H1 (cell line): ENCODE data around the gene ADCY2. TPM values are rescaled to one million over a fixed set of nuclear protein-coding genes. Genes with fewer than 3 reads are reported as not detected.

Experiments
- CTCF ChIA-PET: fragments of 300-600 bp; sonication (Branson Sonifier 250); formaldehyde crosslinking; loops from one replicate; lab custom pipeline; 2021; ENCODE audit not compliant: partially characterized antibody; lab: Charles Lee
- POLR2A ChIA-PET: fragments of 300-600 bp; sonication (Branson Sonifier 250); formaldehyde crosslinking; loops from one replicate; lab custom pipeline; 2021; ENCODE audit warnings: inconsistent platforms; ENCODE audit not compliant: partially characterized antibody; lab: Charles Lee
- DNase-seq, 2 experiments: peaks; one replicate each; pipeline versions ENCODE4 v3.0.0 to v3.0.0-alpha.2; 2010 to 2022; ENCODE audit warnings: low spot score in 2 of 2, low read depth in 1 of 2, mixed read lengths in 1 of 2
- FAIRE-seq: peaks from 2 replicates; lab custom pipeline; 2011; peaks lifted over from hg19 to GRCh38; lab: Jason Lieb, UNC
- H2AFZ ChIP-seq: 2 replicates; pipeline ENCODE4 v1.8.1; 2012; ENCODE audit warnings: low read length, inconsistent platforms
- H2AK5ac ChIP-seq: 2 replicates; pipeline ENCODE4 v1.6.1; 2013; ENCODE audit warnings: low read depth, low read length
- H2BK120ac ChIP-seq: replicated peaks from 2 replicates; pipeline ENCODE3; 2013; ENCODE audit warnings: low read depth, low read length, inconsistent platforms
- H2BK12ac ChIP-seq: 2 replicates; pipeline ENCODE4 v1.6.1; 2013; ENCODE audit warnings: low read depth, low read length
- H2BK15ac ChIP-seq: 2 replicates; pipeline ENCODE4 v1.6.1; 2013; ENCODE audit warnings: low read length
- H2BK20ac ChIP-seq: 2 replicates; pipeline ENCODE4 v1.6.1; 2013; ENCODE audit warnings: low read length
- H2BK5ac ChIP-seq: 2 replicates; pipeline ENCODE4 v1.6.1; 2013; ENCODE audit warnings: low read depth, low read length
- H3K14ac ChIP-seq: 2 replicates; pipeline ENCODE4 v1.6.1; 2013; ENCODE audit warnings: inconsistent platforms; ENCODE audit not compliant: insufficient read length
- H3K18ac ChIP-seq: 2 replicates; pipeline ENCODE4 v1.6.1; 2013; ENCODE audit warnings: low read length; ENCODE audit errors: extremely low read depth
- H3K23ac ChIP-seq: 2 replicates; pipeline ENCODE4 v1.6.1; 2013; ENCODE audit warnings: inconsistent platforms; ENCODE audit not compliant: insufficient read length
- H3K23me2 ChIP-seq: 2 replicates; pipeline ENCODE4 v1.6.1; 2013; ENCODE audit warnings: low read depth, low read length
- H3K27ac ChIP-seq: 2 replicates; pipeline ENCODE4 v1.6.1; 2011; ENCODE audit warnings: low read depth, low read length, inconsistent platforms
- H3K27me3 ChIP-seq, 4 experiments: replicated peaks in 1 of 4; 1 replicate in 1 of 4; 2 replicates in 3 of 4; pipeline versions ENCODE4 v1.6.1 to v1.8.1; 2011 to 2013; ENCODE audit warnings: low read length in 3 of 4, mild to moderate bottlenecking in 3 of 4, inconsistent platforms in 2 of 4, mixed read lengths in 2 of 4, moderate library complexity in 1 of 4; ENCODE audit not compliant: control insufficient read depth in 3 of 4, insufficient read depth in 3 of 4; ENCODE audit errors: extremely low read depth in 1 of 4
- H3K36me3 ChIP-seq, 4 experiments: 2 replicates each; pipeline versions ENCODE4 v1.6.1 to v1.8.1; 2011 to 2013; ENCODE audit warnings: mild to moderate bottlenecking in 4 of 4, low read length in 3 of 4, moderate library complexity in 2 of 4, control low read depth in 1 of 4, inconsistent platforms in 1 of 4; ENCODE audit not compliant: insufficient read depth in 4 of 4, control insufficient read depth in 2 of 4
- H3K4ac ChIP-seq: replicated peaks from 2 replicates; pipeline ENCODE3; 2013; ENCODE audit warnings: low read length, low read depth, mixed read lengths, inconsistent platforms; ENCODE audit not compliant: insufficient read length
- H3K4me1 ChIP-seq, 4 experiments: replicated peaks in 1 of 4; 1 replicate in 1 of 4; 2 replicates in 3 of 4; pipeline versions ENCODE4 v1.6.1 to v1.8.1; 2011 to 2013; ENCODE audit warnings: low read length in 3 of 4, inconsistent platforms in 2 of 4, mixed read lengths in 1 of 4; ENCODE audit not compliant: insufficient read depth in 4 of 4, control insufficient read depth in 3 of 4
- H3K4me2 ChIP-seq, 2 experiments: 2 replicates each; pipeline versions ENCODE4 v1.6.1 to v1.8.1; 2011 to 2013; ENCODE audit warnings: low read depth in 2 of 2, low read length in 2 of 2, control low read depth in 1 of 2, inconsistent platforms in 1 of 2, mild to moderate bottlenecking in 1 of 2; ENCODE audit not compliant: insufficient read depth in 1 of 2
- H3K4me3 ChIP-seq, 4 experiments: fragments of 200-600, 300-600 bp in 1 of 4; sonication (generic), shearing (Covaris generic), sonication (Bioruptor Twin) in 1 of 4; 2 replicates each; pipeline versions ENCODE4 v1.5.1 to v1.8.1; 2011 to 2016; ENCODE audit warnings: low read length in 4 of 4, low read depth in 3 of 4, control low read depth in 2 of 4, inconsistent platforms in 2 of 4, mild to moderate bottlenecking in 2 of 4, mixed read lengths in 1 of 4, moderate library complexity in 1 of 4; ENCODE audit not compliant: insufficient read depth in 2 of 4; ENCODE audit errors: extremely low read depth in 1 of 4
- H3K56ac ChIP-seq: replicated peaks from 2 replicates; pipeline ENCODE3; 2013; ENCODE audit warnings: low read depth, mild to moderate bottlenecking, mixed read lengths, low read length, inconsistent platforms; ENCODE audit not compliant: insufficient read length
- H3K79me1 ChIP-seq: 2 replicates; pipeline ENCODE4 v1.6.1; 2013; ENCODE audit warnings: low read depth, low read length, control low read depth
- H3K79me2 ChIP-seq, 2 experiments: 2 replicates each; pipeline versions ENCODE4 v1.6.1 to v1.8.1; 2012 to 2013; ENCODE audit warnings: low read length in 2 of 2, mild to moderate bottlenecking in 2 of 2, inconsistent platforms in 1 of 2; ENCODE audit not compliant: insufficient read depth in 2 of 2, control insufficient read depth in 1 of 2
- H3K9ac ChIP-seq, 4 experiments: replicated peaks in 1 of 4; 1 replicate in 1 of 4; 2 replicates in 3 of 4; pipeline versions ENCODE4 v1.6.1 to v1.8.1; 2011 to 2013; ENCODE audit warnings: low read depth in 3 of 4, low read length in 3 of 4, control low read depth in 2 of 4, mild to moderate bottlenecking in 2 of 4, moderate library complexity in 2 of 4, inconsistent platforms in 1 of 4; ENCODE audit errors: extremely low read depth in 1 of 4
- H3K9me3 ChIP-seq, 2 experiments: 2 replicates each; pipeline versions ENCODE4 v1.6.1 to v1.8.1; 2012 to 2013; ENCODE audit warnings: mild to moderate bottlenecking in 2 of 2, moderate library complexity in 2 of 2, control low read depth in 1 of 2, inconsistent platforms in 1 of 2, low read depth in 1 of 2, low read length in 1 of 2, mixed read lengths in 1 of 2; ENCODE audit not compliant: insufficient read depth in 2 of 2
- H4K20me1 ChIP-seq, 2 experiments: replicated peaks in 1 of 2; 2 replicates each; pipeline versions ENCODE3 to v1.8.1; 2011 to 2013; ENCODE audit warnings: inconsistent platforms in 2 of 2, low read length in 2 of 2, mild to moderate bottlenecking in 1 of 2; ENCODE audit not compliant: insufficient read depth in 2 of 2, control insufficient read depth in 1 of 2
- H4K5ac ChIP-seq: 2 replicates; pipeline ENCODE4 v1.6.1; 2013; ENCODE audit warnings: low read length, low read depth, mixed read lengths, inconsistent platforms; ENCODE audit not compliant: insufficient read length
- H4K8ac ChIP-seq: 2 replicates; pipeline ENCODE4 v1.8.0; 2013; ENCODE audit warnings: mild to moderate bottlenecking, moderate library complexity, low read length, inconsistent platforms; ENCODE audit not compliant: insufficient read depth; ENCODE audit errors: extremely low read depth
- H4K91ac ChIP-seq: replicated peaks from 2 replicates; pipeline ENCODE3; 2013; ENCODE audit warnings: low read length, mixed read lengths, inconsistent platforms; ENCODE audit not compliant: insufficient read length
- ATF2 ChIP-seq: IDR thresholded peaks from 2 replicates; pipeline ENCODE4 v1.6.1; 2012; ENCODE audit warnings: low read length, inconsistent platforms
- BACH1 ChIP-seq: IDR thresholded peaks from 2 replicates; pipeline ENCODE4 v1.6.1; 2012; ENCODE audit warnings: low read length, improper control_type of control experiment
- CBX5 ChIP-seq: fragments of 300-800, 300-1000 bp; sonication (generic); IDR thresholded peaks from 2 replicates; pipeline ENCODE4 v1.7.1; 2016; ENCODE audit warnings: antibody characterized with exemption, low read length, low read depth
- EP300 ChIP-seq, 2 experiments: IDR thresholded peaks; 1 replicate in 1 of 2; 2 replicates in 1 of 2; pipeline ENCODE4 v1.6.1; 2011 to 2012; ENCODE audit warnings: low read depth in 2 of 2, low read length in 2 of 2, mild to moderate bottlenecking in 2 of 2, borderline replicate concordance in 1 of 2, inconsistent platforms in 1 of 2, moderate library complexity in 1 of 2
- KDM1A ChIP-seq: fragments of 200-600, 300-600 bp; sonication (generic); IDR thresholded peaks from 2 replicates; pipeline ENCODE4 v1.7.1; 2016; ENCODE audit warnings: mild to moderate bottlenecking, low read length, borderline replicate concordance
- KDM4A ChIP-seq: IDR thresholded peaks from one replicate; pipeline ENCODE4 v1.7.1; 2012; ENCODE audit warnings: low read depth, mild to moderate bottlenecking, moderate library complexity, low read length, inconsistent platforms; ENCODE audit not compliant: severe bottlenecking
- PHF8 ChIP-seq: fragments of 200-600 bp; sonication (generic); conservative IDR thresholded peaks from 2 replicates; pipeline ENCODE4 v1.7.1; 2012; ENCODE audit warnings: low read depth, mild to moderate bottlenecking, inconsistent platforms, low read length, moderate library complexity
- POLR2A ChIP-seq, 2 experiments: IDR thresholded peaks; 1 replicate in 1 of 2; 2 replicates in 1 of 2; pipeline ENCODE4 v1.6.1; 2011; ENCODE audit warnings: low read depth in 2 of 2, low read length in 2 of 2, mild to moderate bottlenecking in 2 of 2; ENCODE audit errors: control extremely low read depth in 1 of 2
- RXRA ChIP-seq: IDR thresholded peaks from 2 replicates; pipeline ENCODE4 v1.6.1; 2011; ENCODE audit warnings: low read depth, mild to moderate bottlenecking, low read length, moderate library complexity; ENCODE audit not compliant: insufficient read depth
- SIRT6 ChIP-seq: IDR thresholded peaks from one replicate; pipeline ENCODE4 v1.7.1; 2012; ENCODE audit warnings: low read length, inconsistent platforms
- SP1 ChIP-seq: IDR thresholded peaks from 2 replicates; pipeline ENCODE4 v1.6.1; 2011; ENCODE audit warnings: low read depth, low read length
- TBP ChIP-seq: IDR thresholded peaks from 2 replicates; pipeline ENCODE4 v1.6.1; 2011; ENCODE audit warnings: low read depth, low read length, improper control_type of control experiment
- WGBS, 2 experiments: shearing (Covaris generic) in 1 of 2; methylation state at CpG; one replicate each; pipeline versions ENCODE4 v1.1.6 to v1.1.7; 2013 to 2015; ENCODE audit warnings: low lambda C conversion rate in 2 of 2, mixed read lengths in 2 of 2, inconsistent platforms in 1 of 2, low coverage in 1 of 2, missing lambda C conversion rate in 1 of 2; ENCODE audit not compliant: insufficient replicate concordance in 2 of 2, insufficient coverage in 1 of 2, insufficient read length in 1 of 2; ENCODE audit errors: extremely low coverage in 1 of 2, missing lambda C conversion rate in 1 of 2; 5-methylcytosine and 5-hydroxymethylcytosine counted together
- polyA plus RNA-seq, 7 experiments: library from polyadenylated mRNA; depleted of rRNA in 3 of 7; stranded (reverse) in 5 of 7; unstranded in 2 of 7; fragments of >200 nt in 5 of 7; fragments of 200-250 nt in 2 of 7; gene quantifications; 1 replicate in 5 of 7; 2 replicates in 1 of 7; 4 replicates in 1 of 7; pipeline versions ENCODE4 v1.2.1 to v1.2.3, GENCODE V29; 2011 to 2013; ENCODE audit warnings: missing spikeins in 2 of 7, mixed read lengths in 2 of 7
- total RNA-seq: library from RNA; stranded (reverse); fragmentation: NEBNext Ultra II Directional; extraction: Animal tissue kit (Norgen Biotek cat#: 25700); gene quantifications from 2 replicates; pipeline ENCODE4 v1.2.1, GENCODE V29; 2021

ADCY2 gene
- total and polyA plus RNA-seq, 2 of the 8 experiments (the other 6 are each of a cell fraction or from before 2014, with no cell fraction given), result 35.8 to 122 TPM

- 89% methylated on average over 10 of the region's 10 CpGs; no CpG with 5 or more reads in 1 of the 2 experiments for WGBS, 2 experiments
- no peak overlapping the region for H3K56ac ChIP-seq
- H3K23ac ChIP-seq, result no peak overlapping the region
- FAIRE-seq (no peak), DNase-seq (no peak)
- no peak overlapping the region for H2BK120ac ChIP-seq
- ChIA-PET POLR2A (interaction anchor here (2.7 kb wide), 1 partner anchor 12 kb away, joined by 7 read pairs; no protein-coding TSS in a partner anchor), CTCF (interaction anchor here (0.9 to 2.4 kb wide), 8 partner anchors 11 to 1038 kb away, joined by 3 to 8 read pairs (median 6); no protein-coding TSS in a partner anchor)
- H3K9ac ChIP-seq, result no peak overlapping the region
- H3K4me2 ChIP-seq, result no peak overlapping the region
- H4K5ac ChIP-seq, result no peak overlapping the region
- no peaks in the 10 kb centered on the region for H4K20me1 ChIP-seq
- no peaks in the 10 kb centered on the region for H3K23me2 ChIP-seq
- no peaks in the 10 kb centered on the region for H3K79me1 ChIP-seq
- no peak overlapping the region for H3K4ac ChIP-seq
- no peak overlapping the region for H3K27ac ChIP-seq
- H3K9me3 ChIP-seq, result no peaks in the 10 kb centered on the region
- no peak overlapping the region for H2AK5ac ChIP-seq
- H4K91ac ChIP-seq, result no peak overlapping the region
- no peak overlapping the region for H4K8ac ChIP-seq
- no peaks in the 10 kb centered on the region for H3K79me2 ChIP-seq
- H3K36me3 ChIP-seq, result peaks cover 0 to 7% (median 5%) of the 10 kb centered on the region in 4 experiments; a peak in 3 of 8 replicates
- no peak overlapping the region for H2AFZ ChIP-seq
- H3K27me3 ChIP-seq, result peaks cover 0 to 2% (median 0%) of the 10 kb centered on the region in 4 experiments; a peak in 1 of 7 replicates
- H2BK20ac ChIP-seq, result no peak overlapping the region
- no peak overlapping the region for H3K18ac ChIP-seq
- H3K14ac ChIP-seq, result no peak overlapping the region
- H3K4me1 ChIP-seq, result no peaks in the 10 kb centered on the region
- H2BK12ac ChIP-seq, result no peak overlapping the region
- H3K4me3 ChIP-seq, result no peak overlapping the region
- no peak overlapping the region for H2BK5ac ChIP-seq
- no peak overlapping the region for H2BK15ac ChIP-seq
- no peak for TF ChIP-seq POLR2A (IDR thresholded peaks at IDR 0.05; ENCODE audit: control extremely low read depth in 1 of 2, low read depth in 2 of 2, low read length in 2 of 2)
- TF ChIP-seq PHF8, result no peak
- no peak for TF ChIP-seq KDM1A
- TF ChIP-seq EP300 (IDR thresholded peaks at IDR 0.05; ENCODE audit: borderline replicate concordance in 1 of 2, low read depth in 2 of 2, low read length in 2 of 2), result no peak
- TF ChIP-seq TBP, result no peak
- TF ChIP-seq RXRA, result no peak
- TF ChIP-seq SP1, result no peak
- TF ChIP-seq CBX5, result no peak
- TF ChIP-seq ATF2, result no peak
- no peak for TF ChIP-seq BACH1
- no peak for TF ChIP-seq KDM4A
- TF ChIP-seq SIRT6, result no peak
Observed at GRCh38 chr5:7828269-7828668, 432.3 kb downstream of the ADCY2 start.
